ENCODE results near the gene LRP2BP.
"Not testable (repeated sequence)": the region's sequence is repeated elsewhere in the genome, so short reads cannot be mapped to it uniquely, and the experiment has no call there.

LRP2BP gene

GRCh38 chr4:185325721-185326120 is 70.0 kb downstream of the LRP2BP start:
- not testable (repeated sequence) for DNase-seq (ENCODE audit: low read depth)

- DNase-seq (ENCODE audit: low read depth): not testable (repeated sequence)
These were observed 71.4 kb downstream of the LRP2BP start for GRCh38 chr4:185324361-185324760.

GRCh38 chr4:185323606-185324005 is 72.1 kb downstream of the LRP2BP start:
- no peak for DNase-seq (ENCODE audit: low read depth)

- no peak for DNase-seq (ENCODE audit: low read depth)
These were observed 72.9 kb downstream of the LRP2BP start for GRCh38 chr4:185322803-185323202.

- DNase-seq (ENCODE audit: low read depth): no peak
These were observed 77.0 kb downstream of the LRP2BP start for GRCh38 chr4:185318679-185319078.

- no peak for DNase-seq (ENCODE audit: low read depth)
These were observed 77.8 kb downstream of the LRP2BP start for GRCh38 chr4:185317880-185318279.

GRCh38 chr4:185317462-185317861 is 78.3 kb downstream of the LRP2BP start:
- not testable (repeated sequence) for DNase-seq (ENCODE audit: low read depth)

All from activated T-cell treated with anti-CD3 and anti-CD28 coated beads for 24 hours (primary cell).